HFFc6 (cell line): ENCODE measurements around the gene CLCN4. TPM values are rescaled to one million over a fixed set of nuclear protein-coding genes. Genes with fewer than 3 reads are reported as not detected.

Experiments
- DNase-seq: peaks from one replicate; pipeline ENCODE4 v3.0.0-alpha.2; 2018
- H3K27ac Mint-ChIP-seq: 2 replicates; pipeline ENCODE4 v1.8.0; 2020; ENCODE audit warnings: mild to moderate bottlenecking, mixed read lengths
- H3K27me3 Mint-ChIP-seq: 2 replicates; pipeline ENCODE4 v1.8.0; 2021; ENCODE audit warnings: mild to moderate bottlenecking, moderate library complexity, mixed read lengths; ENCODE audit not compliant: insufficient read depth
- H3K36me3 Mint-ChIP-seq: 2 replicates; pipeline ENCODE4 v1.8.0; 2021; ENCODE audit warnings: low read depth, mixed read lengths
- H3K4me1 Mint-ChIP-seq: 2 replicates; pipeline ENCODE4 v1.8.0; 2020; ENCODE audit warnings: low read depth, mixed read lengths
- H3K4me3 Mint-ChIP-seq: 2 replicates; pipeline ENCODE4 v1.8.0; 2020; ENCODE audit warnings: mild to moderate bottlenecking, moderate library complexity, mixed read lengths
- H3K9me3 Mint-ChIP-seq: 2 replicates; pipeline ENCODE4 v1.8.0; 2020; ENCODE audit warnings: mild to moderate bottlenecking, mixed read lengths
- total RNA-seq, 6 experiments: library from RNA; stranded (reverse); fragmentation: NEBNext Ultra II Directional; extraction: Animal tissue kit (Norgen Biotek cat#: 25700); gene quantifications; 2 replicates in 1 of 6; 3 replicates in 5 of 6; pipeline ENCODE4 v1.2.3, GENCODE V29; 2021
- TF ChIP-seq, protein P1 (sequence below): fragments of 200-600 bp; sonication (generic); IDR thresholded peaks from 2 replicates; pipeline ENCODE4 v1.5.0; 2021; ENCODE audit warnings: antibody characterized with exemption, mild to moderate bottlenecking

The CLCN4 gene
- total RNA-seq, 6 experiments from 2014 or later = 0.14 to 0.17 TPM; not detected in 4

DNA sequence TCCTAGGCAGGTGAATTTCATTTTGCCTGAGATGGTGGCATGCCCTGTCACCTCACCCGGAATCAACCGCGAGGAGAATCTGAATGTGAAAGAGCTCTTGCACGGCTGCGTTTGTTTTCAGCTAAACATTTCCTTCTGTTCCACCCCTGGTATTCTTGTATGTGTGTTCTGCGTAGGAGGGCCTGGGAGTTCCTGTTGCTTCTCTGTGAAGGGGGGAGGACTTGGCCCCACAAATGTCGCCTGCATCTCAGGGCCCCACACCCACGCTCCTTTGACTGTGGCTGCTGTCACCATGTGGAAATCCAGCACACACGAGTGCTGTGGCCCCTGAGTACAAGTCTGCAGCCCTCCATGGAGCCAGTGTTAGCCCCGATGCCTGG lies 45.8 kb upstream of the CLCN4 start:
- Mint-ChIP-seq H3K4me3 (no peak overlapping the region), H3K27ac (no peak overlapping the region), H3K36me3 (no peaks in the 10 kb centered on the region; the same call in 1 of the 2 replicates), H3K9me3 (no peaks in the 10 kb centered on the region), H3K27me3 (no peaks in the 10 kb centered on the region; the same call in 1 of the 2 replicates), H3K4me1 (no peaks in the 10 kb centered on the region; the same call in 1 of the 2 replicates)
- TF ChIP-seq, protein P1, sequence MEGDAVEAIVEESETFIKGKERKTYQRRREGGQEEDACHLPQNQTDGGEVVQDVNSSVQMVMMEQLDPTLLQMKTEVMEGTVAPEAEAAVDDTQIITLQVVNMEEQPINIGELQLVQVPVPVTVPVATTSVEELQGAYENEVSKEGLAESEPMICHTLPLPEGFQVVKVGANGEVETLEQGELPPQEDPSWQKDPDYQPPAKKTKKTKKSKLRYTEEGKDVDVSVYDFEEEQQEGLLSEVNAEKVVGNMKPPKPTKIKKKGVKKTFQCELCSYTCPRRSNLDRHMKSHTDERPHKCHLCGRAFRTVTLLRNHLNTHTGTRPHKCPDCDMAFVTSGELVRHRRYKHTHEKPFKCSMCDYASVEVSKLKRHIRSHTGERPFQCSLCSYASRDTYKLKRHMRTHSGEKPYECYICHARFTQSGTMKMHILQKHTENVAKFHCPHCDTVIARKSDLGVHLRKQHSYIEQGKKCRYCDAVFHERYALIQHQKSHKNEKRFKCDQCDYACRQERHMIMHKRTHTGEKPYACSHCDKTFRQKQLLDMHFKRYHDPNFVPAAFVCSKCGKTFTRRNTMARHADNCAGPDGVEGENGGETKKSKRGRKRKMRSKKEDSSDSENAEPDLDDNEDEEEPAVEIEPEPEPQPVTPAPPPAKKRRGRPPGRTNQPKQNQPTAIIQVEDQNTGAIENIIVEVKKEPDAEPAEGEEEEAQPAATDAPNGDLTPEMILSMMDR = no peak
- DNase-seq = no peak

DNA sequence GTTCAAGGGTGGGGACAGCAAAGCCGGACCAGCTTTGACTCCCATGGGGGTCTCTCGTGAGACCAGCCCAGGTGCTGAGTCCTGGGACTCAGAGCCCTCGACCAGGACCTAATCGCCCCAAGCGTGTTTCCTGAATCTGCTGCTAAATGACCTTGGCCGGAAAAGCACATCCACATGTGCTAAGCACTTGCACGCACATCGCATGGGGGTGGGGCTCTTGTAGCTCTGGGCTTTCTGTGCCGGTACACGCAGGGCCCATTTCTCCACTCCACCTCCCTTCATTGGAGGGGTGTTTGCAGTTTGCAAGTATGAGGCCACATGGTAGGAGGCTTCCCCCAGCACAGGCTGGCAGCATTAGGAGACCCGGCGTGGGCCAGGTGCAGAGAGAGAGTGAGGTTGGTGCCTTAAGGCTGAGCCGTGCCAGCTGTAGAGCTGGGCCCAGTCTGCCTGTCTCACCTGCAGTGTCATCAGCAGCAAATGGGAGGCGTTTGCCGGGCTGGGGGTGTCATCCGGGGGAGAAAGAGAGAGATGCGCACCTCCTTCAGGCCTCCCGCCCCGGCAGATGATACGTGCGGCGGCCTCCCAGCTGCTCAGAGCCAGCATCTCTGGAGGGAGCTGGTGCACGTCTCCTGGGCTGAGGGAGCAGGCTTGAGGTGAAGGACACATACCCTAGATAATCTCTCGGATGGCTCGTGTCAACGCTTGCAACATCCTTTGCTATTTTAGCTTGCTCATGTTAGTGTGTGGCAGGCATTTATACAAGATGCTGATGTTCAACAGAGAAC lies 45.2 kb upstream of the CLCN4 start:
- peaks cover 1% of the 10 kb centered on the region; the same call in 1 of the 2 replicates for H3K9me3 Mint-ChIP-seq
- H3K27me3 Mint-ChIP-seq = no peaks in the 10 kb centered on the region; the same call in 1 of the 2 replicates
- H3K27ac Mint-ChIP-seq = no peak overlapping the region
- peaks cover 5% of the 10 kb centered on the region; the same call in 1 of the 2 replicates for H3K36me3 Mint-ChIP-seq
- TF ChIP-seq, protein P1 = no peak
- no peaks in the 10 kb centered on the region; the same call in 1 of the 2 replicates for H3K4me1 Mint-ChIP-seq
- no peak for DNase-seq
- no peak overlapping the region for H3K4me3 Mint-ChIP-seq

DNA sequence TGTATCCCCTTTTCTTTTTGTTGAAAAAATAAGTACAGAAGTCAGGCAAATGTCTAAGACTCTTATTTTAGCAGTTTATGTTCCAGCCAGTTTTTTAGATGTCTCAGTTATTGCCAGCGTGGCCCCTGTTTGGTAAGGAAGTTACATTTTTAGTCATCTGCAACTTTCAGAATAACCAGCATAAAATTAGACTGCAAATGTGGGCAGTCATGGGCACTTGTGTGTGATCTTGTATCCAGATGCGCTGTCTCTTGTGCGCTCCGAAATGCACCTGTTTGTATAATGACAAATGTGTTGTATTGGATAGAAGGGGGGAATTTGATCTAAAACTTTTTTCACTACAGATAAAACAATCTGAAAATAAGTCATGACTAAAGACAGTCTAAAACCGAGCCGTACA lies 44.3 kb upstream of the CLCN4 start:
- H3K36me3 Mint-ChIP-seq = peaks cover 8% of the 10 kb centered on the region
- H3K4me1 Mint-ChIP-seq = no peaks in the 10 kb centered on the region
- no peaks in the 10 kb centered on the region; the same call in 1 of the 2 replicates for H3K27me3 Mint-ChIP-seq
- no peak for DNase-seq
- H3K4me3 Mint-ChIP-seq = no peak overlapping the region
- peaks cover 3% of the 10 kb centered on the region; the same call in 1 of the 2 replicates for H3K9me3 Mint-ChIP-seq
- TF ChIP-seq, protein P1 = no peak
- no peak overlapping the region for H3K27ac Mint-ChIP-seq

DNA sequence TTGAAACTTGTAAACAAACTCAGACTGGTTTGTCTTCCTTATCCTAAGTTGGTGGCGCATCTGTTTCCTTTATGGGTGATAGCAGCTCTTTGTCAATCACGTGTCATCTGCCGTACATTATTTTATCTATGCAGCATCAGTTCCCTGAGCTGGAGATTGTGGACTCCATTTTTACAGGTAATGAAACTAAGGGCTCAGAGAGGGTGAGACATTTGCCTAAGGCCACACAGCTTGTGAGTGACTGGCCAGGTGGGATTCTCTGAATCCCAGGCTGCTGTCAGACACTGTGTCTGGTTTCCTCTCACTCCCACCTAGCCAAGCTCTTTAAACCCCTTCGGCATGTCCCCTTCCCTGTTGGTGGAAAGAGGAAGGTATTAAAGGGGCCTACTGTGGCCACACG lies 41.7 kb upstream of the CLCN4 start:
- Mint-ChIP-seq H3K27me3 (no peaks in the 10 kb centered on the region; the same call in 1 of the 2 replicates), H3K9me3 (peaks cover 6% of the 10 kb centered on the region; the same call in 1 of the 2 replicates), H3K4me1 (no peaks in the 10 kb centered on the region), H3K36me3 (peaks cover 27% of the 10 kb centered on the region), H3K27ac (no peak overlapping the region), H3K4me3 (no peak overlapping the region)
- TF ChIP-seq, protein P1 = no peak
- no peak for DNase-seq

DNA sequence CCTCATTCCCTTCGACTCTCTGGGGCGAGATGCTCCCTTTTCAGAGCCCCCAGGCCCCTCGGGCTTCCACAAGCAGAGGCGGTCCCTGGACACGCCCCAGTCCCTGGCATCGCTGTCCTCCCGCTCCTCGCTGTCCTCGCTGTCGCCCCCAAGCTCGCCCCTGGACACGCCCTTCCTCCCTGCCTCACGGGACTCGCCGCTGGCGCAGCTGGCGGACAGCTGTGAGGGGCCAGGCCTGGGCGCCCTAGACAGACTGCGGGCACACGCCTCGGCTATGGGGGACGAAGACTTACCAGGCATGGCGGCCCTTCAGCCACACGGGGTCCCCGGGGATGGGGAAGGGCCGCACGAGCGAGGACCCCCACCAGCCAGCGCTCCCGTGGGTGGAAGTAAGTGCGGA lies 39.5 kb upstream of the CLCN4 start:
- Mint-ChIP-seq H3K36me3 (peaks cover 50% of the 10 kb centered on the region), H3K4me3 (no peak overlapping the region), H3K9me3 (peaks cover 20% of the 10 kb centered on the region; the same call in 1 of the 2 replicates), H3K27ac (no peak overlapping the region), H3K4me1 (no peaks in the 10 kb centered on the region), H3K27me3 (no peaks in the 10 kb centered on the region; the same call in 1 of the 2 replicates)
- TF ChIP-seq, protein P1 = no peak
- DNase-seq = no peak
